ENCODE results near the gene SSR4.

The SSR4 gene

DNA sequence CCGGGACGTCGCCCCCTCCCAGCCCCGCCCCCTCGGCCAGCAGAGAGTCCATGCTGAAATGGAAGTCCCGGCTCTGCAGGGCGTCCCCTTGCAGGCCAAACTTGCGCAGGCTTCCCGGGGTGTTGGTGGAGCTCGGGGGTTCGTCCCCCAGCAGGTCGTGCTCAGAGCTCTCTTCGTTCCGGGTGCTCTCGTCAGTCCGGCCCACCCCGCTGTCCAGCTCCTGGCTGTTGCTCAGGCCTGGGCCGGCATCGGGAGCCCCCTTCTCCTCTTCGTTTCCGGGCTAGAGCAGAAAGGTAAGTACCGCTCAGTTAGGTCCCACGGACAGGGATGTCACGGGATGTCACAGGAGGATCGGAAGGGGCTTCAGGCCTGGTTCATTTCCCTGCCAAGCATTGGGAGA, 10.2 kb downstream of the SSR4 start:
- in situ Hi-C loops (cut with MboI; ENCODE audit: low sequenced_read_pairs, unreplicated experiment): no loop called here
- TF ChIP-seq, protein P1, sequence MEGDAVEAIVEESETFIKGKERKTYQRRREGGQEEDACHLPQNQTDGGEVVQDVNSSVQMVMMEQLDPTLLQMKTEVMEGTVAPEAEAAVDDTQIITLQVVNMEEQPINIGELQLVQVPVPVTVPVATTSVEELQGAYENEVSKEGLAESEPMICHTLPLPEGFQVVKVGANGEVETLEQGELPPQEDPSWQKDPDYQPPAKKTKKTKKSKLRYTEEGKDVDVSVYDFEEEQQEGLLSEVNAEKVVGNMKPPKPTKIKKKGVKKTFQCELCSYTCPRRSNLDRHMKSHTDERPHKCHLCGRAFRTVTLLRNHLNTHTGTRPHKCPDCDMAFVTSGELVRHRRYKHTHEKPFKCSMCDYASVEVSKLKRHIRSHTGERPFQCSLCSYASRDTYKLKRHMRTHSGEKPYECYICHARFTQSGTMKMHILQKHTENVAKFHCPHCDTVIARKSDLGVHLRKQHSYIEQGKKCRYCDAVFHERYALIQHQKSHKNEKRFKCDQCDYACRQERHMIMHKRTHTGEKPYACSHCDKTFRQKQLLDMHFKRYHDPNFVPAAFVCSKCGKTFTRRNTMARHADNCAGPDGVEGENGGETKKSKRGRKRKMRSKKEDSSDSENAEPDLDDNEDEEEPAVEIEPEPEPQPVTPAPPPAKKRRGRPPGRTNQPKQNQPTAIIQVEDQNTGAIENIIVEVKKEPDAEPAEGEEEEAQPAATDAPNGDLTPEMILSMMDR (IDR thresholded peaks at IDR 0.05; ENCODE audit: borderline replicate concordance, control extremely low read depth, extremely low read depth, insufficient read depth, missing control alignments): no peak
- no peak for DNase-seq (ENCODE audit: low spot score)

DNA sequence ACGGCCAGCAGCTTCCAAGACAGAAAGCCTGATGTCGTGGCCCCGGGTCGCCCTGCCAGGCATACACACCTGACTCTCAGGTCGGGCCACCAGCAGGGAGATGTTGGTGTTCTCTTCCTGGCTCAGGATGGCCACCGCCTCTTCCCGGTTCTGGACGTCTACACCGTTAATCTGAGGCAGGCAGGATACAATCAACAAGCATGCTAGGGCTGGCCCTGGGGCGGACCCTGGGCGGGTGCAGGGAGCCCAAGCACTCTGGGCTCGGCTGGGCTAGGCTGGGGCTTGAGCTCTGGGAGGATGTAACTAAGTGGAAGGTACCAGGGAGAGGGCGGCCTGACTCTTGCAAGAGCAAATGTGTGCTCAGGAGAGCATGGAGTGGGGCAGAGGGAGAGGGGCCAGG, 11.0 kb downstream of the SSR4 start:
- no peak for DNase-seq (ENCODE audit: low spot score)
- TF ChIP-seq, protein P1 (IDR thresholded peaks at IDR 0.05; ENCODE audit: borderline replicate concordance, control extremely low read depth, extremely low read depth, insufficient read depth, missing control alignments): no peak
- in situ Hi-C loops (cut with MboI; ENCODE audit: low sequenced_read_pairs, unreplicated experiment): no loop called here

DNA sequence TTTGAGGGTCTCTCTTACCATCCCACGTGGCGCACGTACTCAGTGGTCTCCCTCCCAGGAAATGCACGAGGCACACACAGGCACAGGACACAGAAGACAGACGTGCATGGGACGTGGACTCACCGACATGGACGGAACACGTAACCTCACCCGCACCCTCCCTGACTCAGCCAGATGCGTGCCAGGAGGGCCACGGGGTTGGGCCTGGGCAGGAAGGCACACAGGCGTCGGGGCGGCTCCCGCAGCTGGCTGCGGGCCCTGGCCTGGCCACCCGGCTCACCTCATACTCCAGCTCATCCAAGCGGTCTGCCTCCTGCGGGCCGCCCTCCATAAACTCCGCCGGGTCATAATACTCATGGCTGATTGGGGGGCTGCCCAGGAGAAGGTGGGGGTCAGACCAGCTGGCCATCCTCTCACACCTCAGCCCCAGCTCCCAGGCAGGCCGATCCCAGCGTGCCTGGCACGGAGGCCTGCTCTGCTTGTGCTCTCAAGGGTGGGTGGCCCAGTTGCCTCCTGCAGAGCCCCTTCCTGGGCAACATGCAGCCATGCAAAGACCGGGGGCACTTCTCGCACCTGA, 12.6 kb downstream of the SSR4 start:
- no peak for DNase-seq (ENCODE audit: low spot score)
- TF ChIP-seq, protein P1 (IDR thresholded peaks at IDR 0.05; ENCODE audit: borderline replicate concordance, control extremely low read depth, extremely low read depth, insufficient read depth, missing control alignments): no peak
- in situ Hi-C loops (cut with MboI; ENCODE audit: low sequenced_read_pairs, unreplicated experiment): no loop called here

DNA sequence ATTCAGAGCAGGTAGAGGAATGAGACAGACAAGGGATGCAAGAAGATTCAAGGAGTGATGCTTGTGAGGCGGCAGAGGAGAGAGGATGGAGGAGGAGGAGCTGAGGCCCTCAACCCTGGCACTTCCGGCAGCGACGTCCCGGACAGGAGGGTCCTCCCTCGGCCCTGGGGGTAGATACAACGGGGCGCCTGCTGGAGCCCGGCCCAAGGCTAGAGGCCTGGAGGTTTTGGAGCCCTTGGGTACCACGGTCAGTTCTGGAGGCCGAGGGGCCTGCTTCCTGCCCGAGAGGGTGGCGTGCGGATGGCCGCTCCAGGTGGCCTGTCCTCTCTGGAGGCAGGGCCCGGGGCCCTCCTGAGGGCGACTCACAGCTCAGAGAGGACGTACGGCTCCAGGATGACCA, 13.5 kb downstream of the SSR4 start:
- in situ Hi-C loops (cut with MboI; ENCODE audit: low sequenced_read_pairs, unreplicated experiment): no loop called here
- DNase-seq (ENCODE audit: low spot score): no peak
- TF ChIP-seq, protein P1 (IDR thresholded peaks at IDR 0.05; ENCODE audit: borderline replicate concordance, control extremely low read depth, extremely low read depth, insufficient read depth, missing control alignments): no peak

DNA sequence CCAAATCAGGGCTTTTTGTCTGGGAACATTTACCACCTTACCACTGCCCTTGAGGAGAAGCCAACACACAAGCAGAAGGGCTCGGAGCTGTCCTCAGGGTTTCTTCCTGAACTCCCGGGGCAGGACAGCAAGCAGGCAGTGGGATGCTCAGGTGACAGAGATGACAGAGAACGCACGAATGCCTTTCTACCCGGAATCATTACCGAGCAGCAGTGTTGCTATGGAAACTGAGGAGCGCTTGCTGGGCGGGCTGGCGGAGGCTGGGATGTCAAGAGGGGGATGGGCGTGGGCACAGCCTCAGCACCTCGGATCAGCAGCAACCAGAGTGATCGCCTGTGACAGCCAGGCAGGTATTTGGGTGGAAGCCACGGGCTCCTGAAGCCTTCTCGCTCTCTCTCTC, 17.8 kb downstream of the SSR4 start:
- TF ChIP-seq, protein P1 (IDR thresholded peaks at IDR 0.05; ENCODE audit: borderline replicate concordance, control extremely low read depth, extremely low read depth, insufficient read depth, missing control alignments): no peak
- in situ Hi-C loops (cut with MboI; ENCODE audit: low sequenced_read_pairs, unreplicated experiment): no loop called here
- no peak for DNase-seq (ENCODE audit: low spot score)

DNA sequence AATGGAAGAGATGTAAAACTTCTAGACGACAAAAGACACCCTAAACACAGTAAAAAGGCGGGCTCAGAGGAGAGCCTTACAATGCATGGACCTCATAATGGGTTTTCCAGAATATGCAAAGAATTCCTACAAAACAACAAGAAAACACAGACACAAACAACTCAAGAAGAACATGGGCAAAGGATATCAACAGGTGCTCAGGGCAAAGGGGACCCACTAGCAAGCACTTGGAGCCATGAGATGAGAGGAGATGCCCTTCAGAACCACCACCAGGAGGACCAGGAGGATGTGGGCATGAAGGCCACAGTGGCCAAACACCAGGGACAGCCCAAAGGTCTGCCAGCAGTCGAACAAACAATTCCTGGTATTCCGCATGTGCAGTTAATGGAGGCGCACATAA, 18.7 kb downstream of the SSR4 start:
- TF ChIP-seq, protein P1 (IDR thresholded peaks at IDR 0.05; ENCODE audit: borderline replicate concordance, control extremely low read depth, extremely low read depth, insufficient read depth, missing control alignments): no peak

More for the DNA sequence above, 18.7 kb downstream of the SSR4 start:
- DNase-seq (ENCODE audit: low spot score): no peak
- in situ Hi-C loops (cut with MboI; ENCODE audit: low sequenced_read_pairs, unreplicated experiment): no loop called here
